WERI-Rb-1 (cell line): ENCODE results near the gene TSPAN11.

Experiments used
- DNase-seq: peaks from one replicate; pipeline ENCODE4 v3.0.0-alpha.2; 2020
- H3K27ac ChIP-seq: fragments of 250-450 bp; sonication (Bioruptor Pico); 2 replicates; pipeline ENCODE4 v1.5.1; 2020; ENCODE audit warnings: mild to moderate bottlenecking, moderate library complexity
- H3K27me3 ChIP-seq: fragments of 250-450 bp; sonication (Bioruptor Pico); 2 replicates; pipeline ENCODE4 v1.5.1; 2021; ENCODE audit warnings: mild to moderate bottlenecking, low read depth, moderate library complexity; ENCODE audit not compliant: insufficient read depth, severe bottlenecking
- H3K36me3 ChIP-seq: fragments of 250-450 bp; sonication (Bioruptor Pico); 2 replicates; pipeline ENCODE4 v1.5.1; 2020; ENCODE audit warnings: mild to moderate bottlenecking, moderate library complexity
- H3K4me3 ChIP-seq: 2 replicates; pipeline ENCODE4 v1.5.1; 2011; ENCODE audit warnings: low read depth, mild to moderate bottlenecking, control low read depth, low read length
- H3K9me3 ChIP-seq: fragments of 250-450 bp; sonication (Bioruptor Pico); 2 replicates; pipeline ENCODE4 v1.5.1; 2021; ENCODE audit warnings: mild to moderate bottlenecking, moderate library complexity; ENCODE audit not compliant: severe bottlenecking
- TF ChIP-seq, protein P1 (sequence below): IDR thresholded peaks from 2 replicates; pipeline ENCODE4 v1.5.1; 2011; ENCODE audit warnings: low read depth, mild to moderate bottlenecking, control low read depth, inconsistent platforms, low read length

The TSPAN11 gene

DNA sequence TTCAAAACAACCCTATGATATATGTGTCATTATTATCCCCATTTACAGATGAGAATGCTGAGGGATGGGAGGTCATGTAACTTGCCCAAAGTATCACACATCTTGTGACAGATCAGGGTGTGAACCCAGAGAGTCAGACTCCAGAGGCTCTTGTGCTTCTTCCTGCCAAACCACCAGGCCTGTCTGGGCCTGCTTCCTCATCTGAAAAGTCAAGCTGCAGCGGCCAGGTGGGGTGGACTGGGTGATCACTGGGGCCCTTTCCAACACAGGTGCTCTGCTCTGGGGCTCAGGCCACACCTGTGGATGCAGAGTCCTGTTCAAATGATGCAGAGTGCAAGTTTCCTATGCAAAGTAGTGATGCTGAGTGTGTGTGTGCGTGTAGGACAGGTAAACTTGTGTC lies 26.7 kb downstream of the TSPAN11 start:
- Histone ChIP-seq H3K27ac (no peak overlapping the region), H3K9me3 (no peaks in the 10 kb centered on the region), H3K27me3 (no peaks in the 10 kb centered on the region), H3K36me3 (peaks cover 37% of the 10 kb centered on the region), H3K4me3 (no peak overlapping the region)
- DNase-seq, result no peak
- TF ChIP-seq, protein P1, sequence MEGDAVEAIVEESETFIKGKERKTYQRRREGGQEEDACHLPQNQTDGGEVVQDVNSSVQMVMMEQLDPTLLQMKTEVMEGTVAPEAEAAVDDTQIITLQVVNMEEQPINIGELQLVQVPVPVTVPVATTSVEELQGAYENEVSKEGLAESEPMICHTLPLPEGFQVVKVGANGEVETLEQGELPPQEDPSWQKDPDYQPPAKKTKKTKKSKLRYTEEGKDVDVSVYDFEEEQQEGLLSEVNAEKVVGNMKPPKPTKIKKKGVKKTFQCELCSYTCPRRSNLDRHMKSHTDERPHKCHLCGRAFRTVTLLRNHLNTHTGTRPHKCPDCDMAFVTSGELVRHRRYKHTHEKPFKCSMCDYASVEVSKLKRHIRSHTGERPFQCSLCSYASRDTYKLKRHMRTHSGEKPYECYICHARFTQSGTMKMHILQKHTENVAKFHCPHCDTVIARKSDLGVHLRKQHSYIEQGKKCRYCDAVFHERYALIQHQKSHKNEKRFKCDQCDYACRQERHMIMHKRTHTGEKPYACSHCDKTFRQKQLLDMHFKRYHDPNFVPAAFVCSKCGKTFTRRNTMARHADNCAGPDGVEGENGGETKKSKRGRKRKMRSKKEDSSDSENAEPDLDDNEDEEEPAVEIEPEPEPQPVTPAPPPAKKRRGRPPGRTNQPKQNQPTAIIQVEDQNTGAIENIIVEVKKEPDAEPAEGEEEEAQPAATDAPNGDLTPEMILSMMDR, result no peak

DNA sequence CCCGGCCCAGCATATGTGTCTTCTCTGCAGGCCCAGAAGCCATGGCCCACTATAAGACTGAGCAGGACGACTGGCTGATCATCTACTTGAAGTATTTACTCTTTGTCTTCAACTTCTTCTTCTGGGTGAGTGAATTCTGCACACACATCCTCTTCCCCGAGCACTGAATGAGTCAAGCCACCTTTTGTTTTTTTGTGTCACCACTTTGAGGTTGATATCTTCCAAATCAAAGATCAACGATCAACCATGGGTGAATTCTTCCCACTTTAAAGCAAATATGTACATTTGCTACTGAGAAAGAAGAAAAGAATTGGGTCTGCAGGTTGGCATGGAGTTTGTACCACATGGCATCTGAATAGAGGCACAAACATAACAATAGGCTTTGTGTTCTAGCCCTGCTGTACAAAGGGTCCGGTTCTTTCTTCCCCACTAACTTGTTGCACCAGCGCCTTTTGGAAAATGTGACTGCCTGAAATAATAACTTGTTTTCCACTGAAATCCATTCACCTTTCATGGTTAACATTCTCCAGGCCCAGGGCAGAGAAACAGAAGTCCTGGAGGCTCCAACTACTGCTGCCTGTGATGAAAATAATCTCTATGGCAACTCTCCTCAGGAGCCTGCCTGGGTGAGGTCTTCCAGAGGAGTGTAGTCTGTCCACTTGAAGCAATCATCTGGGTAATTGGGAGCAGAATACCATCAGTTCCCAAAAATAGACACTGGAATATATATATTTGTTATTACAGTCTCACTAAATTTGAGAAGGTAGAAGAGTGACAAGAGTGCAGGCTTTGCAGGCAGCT lies 27.6 kb downstream of the TSPAN11 start:
- Histone ChIP-seq H3K9me3 (no peaks in the 10 kb centered on the region), H3K36me3 (peaks cover 37% of the 10 kb centered on the region), H3K4me3 (no peak overlapping the region), H3K27ac (no peak overlapping the region), H3K27me3 (no peaks in the 10 kb centered on the region)
- TF ChIP-seq, protein P1, result no peak
- no peak for DNase-seq

DNA sequence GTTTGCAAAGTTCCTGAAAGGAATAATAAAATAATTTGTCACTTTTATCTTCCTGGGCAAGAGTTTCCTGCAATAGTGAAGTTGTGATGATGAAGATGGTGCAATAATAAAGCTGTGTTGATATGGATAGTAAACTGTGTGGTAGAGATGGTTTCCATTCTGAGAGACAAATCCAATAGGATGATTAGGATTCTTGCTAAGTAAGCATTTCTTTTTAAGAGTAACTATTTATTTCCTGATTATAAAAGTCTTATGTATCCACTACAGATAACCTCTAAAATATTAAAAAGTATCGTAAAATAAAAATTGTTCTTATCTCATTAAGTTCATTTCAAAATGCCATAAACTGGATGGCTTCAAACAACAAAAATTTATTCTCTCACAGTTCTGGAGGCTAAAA lies 28.7 kb downstream of the TSPAN11 start:
- no peak overlapping the region for H3K4me3 ChIP-seq
- no peak for DNase-seq
- no peaks in the 10 kb centered on the region for H3K9me3 ChIP-seq
- no peak overlapping the region for H3K27ac ChIP-seq
- peaks cover 37% of the 10 kb centered on the region for H3K36me3 ChIP-seq
- TF ChIP-seq, protein P1, result no peak
- no peaks in the 10 kb centered on the region for H3K27me3 ChIP-seq

DNA sequence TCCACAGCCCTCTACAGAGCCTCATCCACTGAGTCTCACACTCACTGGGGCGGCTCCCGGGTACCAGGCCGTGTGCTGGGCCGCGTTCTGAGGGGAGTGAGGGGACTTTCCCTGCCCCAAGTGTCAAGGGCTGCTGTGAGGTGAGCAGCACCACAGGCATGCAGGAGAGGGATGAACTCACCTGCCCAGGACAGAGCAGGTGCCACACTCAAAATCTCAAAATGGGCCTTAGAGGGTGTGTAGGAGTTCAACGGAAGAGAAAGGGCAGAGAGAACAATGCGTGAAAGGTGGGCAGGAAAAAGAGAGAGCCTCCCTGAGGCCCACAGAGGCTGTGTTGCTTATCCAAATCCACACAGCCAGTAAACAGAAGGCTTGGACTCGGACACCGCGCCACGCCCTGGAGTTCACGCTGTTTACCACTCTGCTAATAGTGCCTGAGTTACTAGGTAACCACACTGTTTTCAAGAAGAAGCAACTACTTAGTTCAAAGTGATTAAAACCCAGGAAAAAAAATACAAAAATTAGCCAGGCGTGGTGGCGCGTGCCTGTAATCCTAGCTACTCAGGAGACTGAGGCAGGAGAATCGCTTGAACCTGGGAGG lies 32.7 kb downstream of the TSPAN11 start:
- Histone ChIP-seq H3K9me3 (no peaks in the 10 kb centered on the region), H3K27ac (no peak overlapping the region), H3K4me3 (no peak overlapping the region), H3K36me3 (peaks cover 27% of the 10 kb centered on the region), H3K27me3 (no peaks in the 10 kb centered on the region)
- DNase-seq, result no peak
- TF ChIP-seq, protein P1, result no peak

DNA sequence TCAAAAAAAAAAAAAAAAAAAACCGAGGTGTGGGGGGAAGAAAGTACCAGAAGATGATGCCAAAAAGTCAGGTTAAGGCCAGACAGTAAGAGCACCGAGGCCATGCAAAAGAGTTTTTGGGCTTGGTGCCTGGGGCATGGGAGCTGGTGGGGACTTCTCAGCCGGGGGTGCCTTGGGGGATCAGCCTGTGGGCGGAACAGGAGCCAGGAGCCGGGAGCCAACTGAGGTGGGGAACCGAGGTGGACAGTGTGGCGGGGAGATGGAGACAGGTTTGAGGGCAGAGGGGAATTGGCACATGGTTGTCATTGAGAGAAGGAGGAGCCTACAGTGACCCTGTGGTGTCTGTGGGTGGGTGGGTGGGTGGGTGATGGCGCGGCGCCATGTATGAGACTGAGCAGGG lies 33.2 kb downstream of the TSPAN11 start:
- Histone ChIP-seq H3K27me3 (no peaks in the 10 kb centered on the region), H3K9me3 (no peaks in the 10 kb centered on the region), H3K27ac (no peak overlapping the region), H3K36me3 (peaks cover 24% of the 10 kb centered on the region), H3K4me3 (no peak overlapping the region)
- TF ChIP-seq, protein P1, result no peak
- DNase-seq, result no peak

DNA sequence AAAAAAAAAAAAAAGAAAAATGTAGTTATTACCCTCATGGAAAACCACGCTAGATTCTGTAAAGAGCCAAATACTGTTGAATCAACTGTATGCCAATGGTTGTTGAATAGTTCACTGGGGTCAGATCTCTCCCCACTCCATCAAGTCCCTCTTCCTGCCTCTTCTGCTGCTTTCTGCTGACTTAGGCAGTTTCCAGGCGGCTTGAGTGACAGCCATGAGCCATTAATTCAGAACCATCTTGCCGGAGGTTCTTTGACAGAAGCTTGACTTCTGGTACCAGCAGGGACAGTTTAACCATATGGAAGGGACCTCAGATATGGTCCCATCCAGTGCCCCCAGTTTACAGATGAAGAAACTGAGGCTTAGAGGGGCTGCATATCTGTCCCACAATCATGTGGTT lies 34.5 kb downstream of the TSPAN11 start:
- no peak overlapping the region for H3K4me3 ChIP-seq
- no peak for DNase-seq
- H3K36me3 ChIP-seq, result peaks cover 26% of the 10 kb centered on the region
- H3K9me3 ChIP-seq, result no peaks in the 10 kb centered on the region
- H3K27me3 ChIP-seq, result no peaks in the 10 kb centered on the region
- TF ChIP-seq, protein P1, result no peak
- no peak overlapping the region for H3K27ac ChIP-seq
